KMS-11 (cell line): Measurements from ENCODE around the gene RPS10.

Source experiments
- H2AFZ ChIP-seq: fragments of 200-600 bp; sonication (generic); 2 replicates; pipeline ENCODE4 v1.6.1; 2016; ENCODE audit warnings: antibody characterized with exemption, mixed run types, low read depth
- H3K27ac ChIP-seq: fragments of 200-600 bp; sonication (generic); 2 replicates; pipeline ENCODE4 v1.6.1; 2016; ENCODE audit warnings: mild to moderate bottlenecking, mixed run types
- H3K27me3 ChIP-seq: fragments of 200-600 bp; sonication (generic); 2 replicates; pipeline ENCODE4 v1.6.1; 2017; ENCODE audit warnings: mild to moderate bottlenecking, low read depth, mixed run types, moderate library complexity; ENCODE audit not compliant: insufficient read depth
- H3K36me3 ChIP-seq: fragments of 200-600 bp; sonication (generic); 2 replicates; pipeline ENCODE4 v1.6.1; 2017; ENCODE audit warnings: mild to moderate bottlenecking, mixed run types; ENCODE audit not compliant: insufficient read depth
- H3K4me1 ChIP-seq: fragments of 200-600 bp; sonication (generic); 2 replicates; pipeline ENCODE4 v1.6.1; 2016; ENCODE audit warnings: mild to moderate bottlenecking, low read depth, mixed run types; ENCODE audit not compliant: poor library complexity, severe bottlenecking
- H3K4me2 ChIP-seq: fragments of 200-600 bp; sonication (generic); 2 replicates; pipeline ENCODE4 v1.7.0; 2016; ENCODE audit warnings: mild to moderate bottlenecking, mixed run types
- H3K4me3 ChIP-seq: fragments of 200-600 bp; sonication (generic); IDR thresholded peaks from 2 replicates; pipeline ENCODE4 v1.6.1; 2017; ENCODE audit warnings: low read depth, low read length, mixed read lengths; ENCODE audit not compliant: insufficient read depth
- H3K79me2 ChIP-seq: fragments of 200-600 bp; sonication (generic); 2 replicates; pipeline ENCODE4 v1.6.1; 2016; ENCODE audit warnings: low read depth, mixed run types; ENCODE audit not compliant: insufficient read depth
- H3K9ac ChIP-seq: fragments of 200-600 bp; sonication (generic); 2 replicates; pipeline ENCODE4 v1.6.1; 2016; ENCODE audit warnings: mild to moderate bottlenecking, mixed run types
- H4K20me1 ChIP-seq: fragments of 200-600 bp; sonication (generic); 2 replicates; pipeline ENCODE4 v1.6.1; 2016; ENCODE audit warnings: mild to moderate bottlenecking, mixed run types; ENCODE audit not compliant: insufficient read depth
- CTCF ChIP-seq: fragments of 200-600 bp; sonication (generic); conservative IDR thresholded peaks from 2 replicates; pipeline ENCODE4 v1.6.1; 2017; ENCODE audit warnings: low read depth, mild to moderate bottlenecking, antibody characterized with exemption, low read length, moderate library complexity, mixed read lengths

RPS10 gene

GRCh38 chr6:34385793-34386195, 40.1 kb downstream of the RPS10 start:
- H3K4me2 ChIP-seq, result no peak overlapping the region
- H3K79me2 ChIP-seq, result peaks cover 97% of the 10 kb centered on the region
- TF ChIP-seq CTCF, result no peak
- H3K27me3 ChIP-seq, result no peaks in the 10 kb centered on the region
- peaks cover 16% of the 10 kb centered on the region; the same call in 1 of the 2 replicates for H4K20me1 ChIP-seq
- H3K4me1 ChIP-seq, result peaks cover 10% of the 10 kb centered on the region
- no peak overlapping the region for H3K27ac ChIP-seq
- H3K36me3 ChIP-seq, result no peaks in the 10 kb centered on the region
- H3K9ac ChIP-seq, result no peak overlapping the region
- H2AFZ ChIP-seq, result no peak overlapping the region
- H3K4me3 ChIP-seq, result no peak overlapping the region

GRCh38 chr6:34384321-34385153, 41.3 kb downstream of the RPS10 start:
- Histone ChIP-seq H2AFZ (no peak overlapping the region), H3K4me1 (peaks cover 10% of the 10 kb centered on the region), H3K9ac (no peak overlapping the region), H3K27ac (no peak overlapping the region), H3K4me3 (no peak overlapping the region), H3K4me2 (no peak overlapping the region), H4K20me1 (peaks cover 16% of the 10 kb centered on the region), H3K27me3 (no peaks in the 10 kb centered on the region), H3K79me2 (peaks cover 92% of the 10 kb centered on the region), H3K36me3 (no peaks in the 10 kb centered on the region)
- no peak for TF ChIP-seq CTCF

GRCh38 chr6:34383656-34384320, 42.1 kb downstream of the RPS10 start:
- Histone ChIP-seq H3K27me3 (no peaks in the 10 kb centered on the region), H3K4me1 (peaks cover 7% of the 10 kb centered on the region), H3K79me2 (peaks cover 89% of the 10 kb centered on the region), H4K20me1 (peaks cover 14% of the 10 kb centered on the region), H3K9ac (no peak overlapping the region), H3K4me2 (no peak overlapping the region), H2AFZ (no peak overlapping the region), H3K36me3 (no peaks in the 10 kb centered on the region), H3K27ac (no peak overlapping the region), H3K4me3 (no peak overlapping the region)
- TF ChIP-seq CTCF, result no peak

- Histone ChIP-seq H3K27ac (no peak overlapping the region), H3K27me3 (no peaks in the 10 kb centered on the region), H3K79me2 (peaks cover 89% of the 10 kb centered on the region), H2AFZ (no peak overlapping the region), H4K20me1 (peaks cover 12% of the 10 kb centered on the region; the same call in 1 of the 2 replicates), H3K4me2 (no peak overlapping the region), H3K4me1 (peaks cover 7% of the 10 kb centered on the region), H3K9ac (no peak overlapping the region), H3K4me3 (no peak overlapping the region), H3K36me3 (no peaks in the 10 kb centered on the region)
- no peak for TF ChIP-seq CTCF
These were observed 42.7 kb downstream of the RPS10 start for GRCh38 chr6:34383161-34383631.
